Right lobe of liver (tissue), 4 donors: ENCODE measurements around the gene IFIT1.

Source experiments
- POLR2A ChIP-seq: fragments of 450-650 bp; IDR thresholded peaks from one replicate; pipeline ENCODE4 v1.6.1; 2017; ENCODE audit warnings: antibody characterized with exemption, mild to moderate bottlenecking
- TF ChIP-seq, protein P1 (sequence below), 4 donors: fragments of 200-600 bp in 3 of 4; fragments of 450-650 bp in 1 of 4; IDR thresholded peaks; one replicate each; pipeline versions ENCODE4 v1.5.1 to v1.8.0; 2016 to 2022; ENCODE audit warnings: antibody characterized with exemption in 4 of 4, mild to moderate bottlenecking in 2 of 4
- donor health status: DM: no; HTN: no; CAD: no.
- donor health status: DM: no; HTN: no; CAD: no.
- donor health status: DM: no; HTN: yes; CAD: no.

- TF ChIP-seq, protein P1, sequence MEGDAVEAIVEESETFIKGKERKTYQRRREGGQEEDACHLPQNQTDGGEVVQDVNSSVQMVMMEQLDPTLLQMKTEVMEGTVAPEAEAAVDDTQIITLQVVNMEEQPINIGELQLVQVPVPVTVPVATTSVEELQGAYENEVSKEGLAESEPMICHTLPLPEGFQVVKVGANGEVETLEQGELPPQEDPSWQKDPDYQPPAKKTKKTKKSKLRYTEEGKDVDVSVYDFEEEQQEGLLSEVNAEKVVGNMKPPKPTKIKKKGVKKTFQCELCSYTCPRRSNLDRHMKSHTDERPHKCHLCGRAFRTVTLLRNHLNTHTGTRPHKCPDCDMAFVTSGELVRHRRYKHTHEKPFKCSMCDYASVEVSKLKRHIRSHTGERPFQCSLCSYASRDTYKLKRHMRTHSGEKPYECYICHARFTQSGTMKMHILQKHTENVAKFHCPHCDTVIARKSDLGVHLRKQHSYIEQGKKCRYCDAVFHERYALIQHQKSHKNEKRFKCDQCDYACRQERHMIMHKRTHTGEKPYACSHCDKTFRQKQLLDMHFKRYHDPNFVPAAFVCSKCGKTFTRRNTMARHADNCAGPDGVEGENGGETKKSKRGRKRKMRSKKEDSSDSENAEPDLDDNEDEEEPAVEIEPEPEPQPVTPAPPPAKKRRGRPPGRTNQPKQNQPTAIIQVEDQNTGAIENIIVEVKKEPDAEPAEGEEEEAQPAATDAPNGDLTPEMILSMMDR (IDR thresholded peaks at IDR 0.05) = no peak
- TF ChIP-seq POLR2A = no peak
These were observed 29.5 kb upstream of the IFIT1 start for GRCh38 chr10:89362929-89363328.
